SK-N-SH (cell line): ENCODE results near the gene AHDC1. TPM values are rescaled to one million over a fixed set of nuclear protein-coding genes. Genes with fewer than 3 reads are reported as not detected.
A peak's percentile ranks its signal among the peaks of the same experiment; 100 is the strongest.

ENCODE experiments used
- CTCF ChIA-PET: fragments of 300-600, 350-600 bp; formaldehyde crosslinking; extraction: SDS; loops from one replicate; lab custom pipeline; 2021; lab: Yijun Ruan, JAX
- POLR2A ChIA-PET: fragments of 350-600 bp; sonication (Branson Sonifier 250); formaldehyde crosslinking; extraction: SDS; loops from one replicate; lab custom pipeline; 2020; ENCODE audit warnings: antibody characterized with exemption, inconsistent platforms; lab: Yijun Ruan, JAX
- DNase-seq: peaks from one replicate; pipeline ENCODE4 v3.0.0; 2012
- H2AFZ ChIP-seq: fragments of 200-600 bp; sonication (generic); 2 replicates; pipeline ENCODE4 v1.8.1; 2016; ENCODE audit warnings: antibody characterized with exemption, mild to moderate bottlenecking, low read depth
- H3F3A ChIP-seq: fragments of 200-600 bp; sonication (generic); replicated peaks from 2 replicates; pipeline ENCODE3; 2016; ENCODE audit warnings: antibody characterized with exemption, mild to moderate bottlenecking; ENCODE audit not compliant: insufficient read depth
- H3K27ac ChIP-seq, 2 experiments: fragments of 200-500 bp in 1 of 2; fragments of 200-600 bp in 1 of 2; sonication (Bioruptor generic) in 1 of 2; sonication (generic), shearing (Covaris generic) in 1 of 2; 2 replicates each; pipeline versions ENCODE4 v1.5.1 to v1.6.1; 2014 to 2016; ENCODE audit warnings: low read depth in 2 of 2, inconsistent platforms in 1 of 2, low read length in 1 of 2, mild to moderate bottlenecking in 1 of 2, mixed read lengths in 1 of 2
- H3K27me3 ChIP-seq: fragments of 200-600 bp; sonication (generic), shearing (Covaris generic); 2 replicates; pipeline ENCODE4 v1.6.1; 2016; ENCODE audit warnings: mixed run types; ENCODE audit not compliant: insufficient read depth
- H3K36me3 ChIP-seq, 2 experiments: fragments of 200-500 bp in 1 of 2; fragments of 200-600 bp in 1 of 2; sonication (Bioruptor generic) in 1 of 2; sonication (generic) in 1 of 2; replicated peaks in 1 of 2; 2 replicates each; pipeline versions ENCODE3 to v1.5.1; 2014 to 2016; ENCODE audit warnings: low read length in 1 of 2, mild to moderate bottlenecking in 1 of 2; ENCODE audit not compliant: insufficient read depth in 2 of 2, control insufficient read depth in 1 of 2
- H3K4me1 ChIP-seq, 2 experiments: fragments of 200-500 bp in 1 of 2; fragments of 200-600 bp in 1 of 2; sonication (Bioruptor generic) in 1 of 2; sonication (generic), shearing (Covaris generic) in 1 of 2; 2 replicates each; pipeline versions ENCODE4 v1.5.1 to v1.6.1; 2014 to 2016; ENCODE audit warnings: low read depth in 1 of 2, low read length in 1 of 2, mixed run types in 1 of 2; ENCODE audit not compliant: insufficient read depth in 2 of 2, control insufficient read depth in 1 of 2
- H3K4me2 ChIP-seq: fragments of 200-600 bp; sonication (generic), shearing (Covaris generic); 2 replicates; pipeline ENCODE4 v1.6.1; 2017; ENCODE audit warnings: mixed run types
- H3K4me3 ChIP-seq, 2 experiments: fragments of 200-500 bp in 1 of 2; fragments of 200-600 bp in 1 of 2; sonication (Bioruptor generic) in 1 of 2; sonication (generic), shearing (Covaris generic) in 1 of 2; 2 replicates each; pipeline versions ENCODE4 v1.5.1 to v1.8.1; 2014 to 2016; ENCODE audit warnings: low read depth in 2 of 2, inconsistent platforms in 1 of 2, low read length in 1 of 2, mild to moderate bottlenecking in 1 of 2, mixed read lengths in 1 of 2, moderate library complexity in 1 of 2
- H3K79me2 ChIP-seq: fragments of 200-600 bp; sonication (generic); 2 replicates; pipeline ENCODE4 v1.8.1; 2017; ENCODE audit warnings: mild to moderate bottlenecking; ENCODE audit not compliant: insufficient read depth
- H3K9ac ChIP-seq: fragments of 200-600 bp; sonication (generic); 2 replicates; pipeline ENCODE4 v1.6.1; 2017; ENCODE audit warnings: mixed run types
- H3K9me2 ChIP-seq: fragments of 200-600 bp; sonication (generic); 2 replicates; pipeline ENCODE4 v1.6.1; 2017; ENCODE audit warnings: mixed run types
- H3K9me3 ChIP-seq: fragments of 200-600 bp; sonication (generic); 2 replicates; pipeline ENCODE4 v1.6.1; 2017; ENCODE audit warnings: mixed run types, mild to moderate bottlenecking, moderate library complexity
- H4K20me1 ChIP-seq: fragments of 200-600 bp; sonication (generic); 2 replicates; pipeline ENCODE4 v1.6.1; 2017; ENCODE audit warnings: mild to moderate bottlenecking, mixed run types; ENCODE audit not compliant: insufficient read depth
- CTCF ChIP-seq: fragments of 200-600 bp; sonication (generic); IDR thresholded peaks from 2 replicates; pipeline ENCODE4 v1.6.1; 2017; ENCODE audit warnings: antibody characterized with exemption, mild to moderate bottlenecking, moderate library complexity
- EP300 ChIP-seq, 2 experiments: IDR thresholded peaks; 2 replicates each; pipeline versions ENCODE4 v1.4.0 to v1.6.1; 2012; ENCODE audit warnings: borderline replicate concordance in 1 of 2, low read depth in 1 of 2, low read length in 1 of 2
- FOSL2 ChIP-seq: IDR thresholded peaks from 2 replicates; pipeline ENCODE4 v1.4.0; 2012; ENCODE audit warnings: low read depth, mild to moderate bottlenecking, moderate library complexity, borderline replicate concordance
- FOXJ3 ChIP-seq: sonication (generic); formaldehyde crosslinking; IDR thresholded peaks from 2 replicates; pipeline ENCODE4 v1.5.1; 2020; ENCODE audit warnings: mild to moderate bottlenecking, missing genetic modification reagents
- JUND ChIP-seq: IDR thresholded peaks from 2 replicates; pipeline ENCODE4 v1.4.0; 2012
- MEF2A ChIP-seq: IDR thresholded peaks from 2 replicates; pipeline ENCODE4 v1.4.0; 2012; ENCODE audit warnings: low read depth, borderline replicate concordance
- NFIC ChIP-seq: IDR thresholded peaks from 2 replicates; pipeline ENCODE4 v1.4.0; 2012; ENCODE audit warnings: borderline replicate concordance
- NRF1 ChIP-seq: IDR thresholded peaks from 2 replicates; pipeline ENCODE4 v1.6.1; 2012; ENCODE audit warnings: low read depth, mild to moderate bottlenecking, low read length
- RCOR1 ChIP-seq: fragments of 150-350 bp; IDR thresholded peaks from 2 replicates; pipeline ENCODE4 v1.6.1; 2017; ENCODE audit warnings: antibody characterized with exemption, low read length
- SIN3A ChIP-seq: IDR thresholded peaks from 2 replicates; pipeline ENCODE4 v1.6.1; 2012; ENCODE audit warnings: low read depth, mild to moderate bottlenecking, low read length, moderate library complexity, borderline replicate concordance
- SMC3 ChIP-seq: IDR thresholded peaks from 2 replicates; pipeline ENCODE4 v1.6.1; 2012; ENCODE audit warnings: low read depth, low read length, improper control_type of control experiment
- TAF1 ChIP-seq: IDR thresholded peaks from 2 replicates; pipeline ENCODE4 v1.6.1; 2012; ENCODE audit warnings: low read depth, mild to moderate bottlenecking, low read length, moderate library complexity, borderline replicate concordance
- TCF12 ChIP-seq: IDR thresholded peaks from 2 replicates; pipeline ENCODE4 v1.4.0; 2012
- USF1 ChIP-seq: IDR thresholded peaks from 2 replicates; pipeline ENCODE4 v1.4.0; 2012; ENCODE audit warnings: low read depth, borderline replicate concordance
- YY1 ChIP-seq: IDR thresholded peaks from 2 replicates; pipeline ENCODE4 v1.4.0; 2012; ENCODE audit warnings: low read depth, mild to moderate bottlenecking
- ZBTB33 ChIP-seq: IDR thresholded peaks from 2 replicates; pipeline ENCODE4 v1.4.0; 2012; ENCODE audit warnings: low read depth, borderline replicate concordance
- WGBS: methylation state at CpG from one replicate; pipeline ENCODE4 v1.1.6; 2017; ENCODE audit warnings: low lambda C conversion rate; 5-methylcytosine and 5-hydroxymethylcytosine counted together
- polyA plus RNA-seq, 3 experiments: library from polyadenylated mRNA; depleted of rRNA; stranded (reverse); fragments of >200 nt; gene quantifications; 2 replicates each; pipeline ENCODE4 v1.2.3, GENCODE V29; 2012
- TF ChIP-seq, protein P1 (sequence below): IDR thresholded peaks from 2 replicates; pipeline ENCODE4 v1.6.1; 2012; ENCODE audit warnings: mild to moderate bottlenecking, low read depth, low read length, moderate library complexity
- TF ChIP-seq, protein P2 (sequence below): fragments of 150-350 bp; IDR thresholded peaks from 2 replicates; pipeline ENCODE4 v1.6.1; 2016; ENCODE audit warnings: mild to moderate bottlenecking, low read depth, low read length
- TF ChIP-seq, protein P3 (sequence below): fragments of 150-350 bp; IDR thresholded peaks from 2 replicates; pipeline ENCODE4 v1.6.1; 2017; ENCODE audit warnings: antibody characterized with exemption, low read length, low read depth, borderline replicate concordance
- TF ChIP-seq, protein P4 (sequence below): IDR thresholded peaks from 2 replicates; pipeline ENCODE4 v1.4.0; 2012; ENCODE audit warnings: low read depth

AHDC1 gene
- polyA plus RNA-seq, 1 of the 3 experiments (the other 2 are of a cell fraction): 8.5 TPM

GRCh38 chr1:27605796-27606707, 2.1 kb upstream of the AHDC1 start:
- H3K9ac ChIP-seq: no peak overlapping the region
- POLR2A ChIA-PET: interaction anchor here (0.9 kb wide), 1 partner anchor 215 kb away, joined by 5 read pairs; no protein-coding TSS in a partner anchor
- H3K9me3 ChIP-seq: no peaks in the 10 kb centered on the region
- H3K36me3 ChIP-seq: no peaks in the 10 kb centered on the region
- peaks cover 16% of the 10 kb centered on the region for H4K20me1 ChIP-seq
- 27% methylated on average over 11 of the region's 11 CpGs for WGBS
- H2AFZ ChIP-seq: peak overlapping the region; percentile 20; the same call in 1 of the 2 replicates
- peaks cover 24% of the 10 kb centered on the region for H3F3A ChIP-seq
- peaks cover 12 to 18% of the 10 kb centered on the region in 2 experiments; a peak in 3 of 4 replicates for H3K4me1 ChIP-seq
- H3K9me2 ChIP-seq: no peaks in the 10 kb centered on the region
- H3K4me3 ChIP-seq: peak overlapping the region in 1 of 2 experiments; percentile 30; a peak in 1 of 4 replicates
- peak overlapping the region; percentile 21; the same call in 1 of the 2 replicates for H3K4me2 ChIP-seq
- CTCF ChIA-PET: interaction anchor here (0.6 to 27.7 kb wide), 60 partner anchors 11 to 562 kb away, joined by 3 to 603 read pairs (median 4); partner anchors contain the start of genes CD164L2, IFI6 and MAP3K6
- H3K79me2 ChIP-seq: peaks cover 23% of the 10 kb centered on the region
- peak overlapping the region in 1 of 2 experiments; percentile 43; a peak in 1 of 4 replicates for H3K27ac ChIP-seq
- no peaks in the 10 kb centered on the region for H3K27me3 ChIP-seq
- peak; percentile 63 for DNase-seq
- TF ChIP-seq RCOR1: no peak
- TF ChIP-seq, protein P1, sequence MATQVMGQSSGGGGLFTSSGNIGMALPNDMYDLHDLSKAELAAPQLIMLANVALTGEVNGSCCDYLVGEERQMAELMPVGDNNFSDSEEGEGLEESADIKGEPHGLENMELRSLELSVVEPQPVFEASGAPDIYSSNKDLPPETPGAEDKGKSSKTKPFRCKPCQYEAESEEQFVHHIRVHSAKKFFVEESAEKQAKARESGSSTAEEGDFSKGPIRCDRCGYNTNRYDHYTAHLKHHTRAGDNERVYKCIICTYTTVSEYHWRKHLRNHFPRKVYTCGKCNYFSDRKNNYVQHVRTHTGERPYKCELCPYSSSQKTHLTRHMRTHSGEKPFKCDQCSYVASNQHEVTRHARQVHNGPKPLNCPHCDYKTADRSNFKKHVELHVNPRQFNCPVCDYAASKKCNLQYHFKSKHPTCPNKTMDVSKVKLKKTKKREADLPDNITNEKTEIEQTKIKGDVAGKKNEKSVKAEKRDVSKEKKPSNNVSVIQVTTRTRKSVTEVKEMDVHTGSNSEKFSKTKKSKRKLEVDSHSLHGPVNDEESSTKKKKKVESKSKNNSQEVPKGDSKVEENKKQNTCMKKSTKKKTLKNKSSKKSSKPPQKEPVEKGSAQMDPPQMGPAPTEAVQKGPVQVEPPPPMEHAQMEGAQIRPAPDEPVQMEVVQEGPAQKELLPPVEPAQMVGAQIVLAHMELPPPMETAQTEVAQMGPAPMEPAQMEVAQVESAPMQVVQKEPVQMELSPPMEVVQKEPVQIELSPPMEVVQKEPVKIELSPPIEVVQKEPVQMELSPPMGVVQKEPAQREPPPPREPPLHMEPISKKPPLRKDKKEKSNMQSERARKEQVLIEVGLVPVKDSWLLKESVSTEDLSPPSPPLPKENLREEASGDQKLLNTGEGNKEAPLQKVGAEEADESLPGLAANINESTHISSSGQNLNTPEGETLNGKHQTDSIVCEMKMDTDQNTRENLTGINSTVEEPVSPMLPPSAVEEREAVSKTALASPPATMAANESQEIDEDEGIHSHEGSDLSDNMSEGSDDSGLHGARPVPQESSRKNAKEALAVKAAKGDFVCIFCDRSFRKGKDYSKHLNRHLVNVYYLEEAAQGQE: no peak
- no peak for TF ChIP-seq FOXJ3
- no peak for TF ChIP-seq TAF1
- TF ChIP-seq EP300 (IDR thresholded peaks at IDR 0.05; ENCODE audit: borderline replicate concordance in 1 of 2, low read depth in 1 of 2, low read length in 1 of 2): no peak
- TF ChIP-seq, protein P2, sequence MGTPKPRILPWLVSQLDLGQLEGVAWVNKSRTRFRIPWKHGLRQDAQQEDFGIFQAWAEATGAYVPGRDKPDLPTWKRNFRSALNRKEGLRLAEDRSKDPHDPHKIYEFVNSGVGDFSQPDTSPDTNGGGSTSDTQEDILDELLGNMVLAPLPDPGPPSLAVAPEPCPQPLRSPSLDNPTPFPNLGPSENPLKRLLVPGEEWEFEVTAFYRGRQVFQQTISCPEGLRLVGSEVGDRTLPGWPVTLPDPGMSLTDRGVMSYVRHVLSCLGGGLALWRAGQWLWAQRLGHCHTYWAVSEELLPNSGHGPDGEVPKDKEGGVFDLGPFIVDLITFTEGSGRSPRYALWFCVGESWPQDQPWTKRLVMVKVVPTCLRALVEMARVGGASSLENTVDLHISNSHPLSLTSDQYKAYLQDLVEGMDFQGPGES: no peak
- TF ChIP-seq NFIC: peak; percentile 12; the same call in 1 of the 2 replicates
- no peak for TF ChIP-seq ZBTB33
- peak; percentile 92 for TF ChIP-seq CTCF
- no peak for TF ChIP-seq JUND
- no peak for TF ChIP-seq TCF12
- no peak for TF ChIP-seq USF1
- TF ChIP-seq YY1: no peak
- no peak for TF ChIP-seq NRF1
- TF ChIP-seq, protein P3, sequence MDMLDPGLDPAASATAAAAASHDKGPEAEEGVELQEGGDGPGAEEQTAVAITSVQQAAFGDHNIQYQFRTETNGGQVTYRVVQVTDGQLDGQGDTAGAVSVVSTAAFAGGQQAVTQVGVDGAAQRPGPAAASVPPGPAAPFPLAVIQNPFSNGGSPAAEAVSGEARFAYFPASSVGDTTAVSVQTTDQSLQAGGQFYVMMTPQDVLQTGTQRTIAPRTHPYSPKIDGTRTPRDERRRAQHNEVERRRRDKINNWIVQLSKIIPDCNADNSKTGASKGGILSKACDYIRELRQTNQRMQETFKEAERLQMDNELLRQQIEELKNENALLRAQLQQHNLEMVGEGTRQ: no peak
- no peak for TF ChIP-seq FOSL2
- TF ChIP-seq MEF2A: no peak
- peak; percentile 80 for TF ChIP-seq SMC3
- TF ChIP-seq, protein P4, sequence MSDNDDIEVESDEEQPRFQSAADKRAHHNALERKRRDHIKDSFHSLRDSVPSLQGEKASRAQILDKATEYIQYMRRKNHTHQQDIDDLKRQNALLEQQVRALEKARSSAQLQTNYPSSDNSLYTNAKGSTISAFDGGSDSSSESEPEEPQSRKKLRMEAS: no peak
- no peak for TF ChIP-seq SIN3A
